Measurements from ENCODE around the gene IFI27L2. TPM values are rescaled to one million over a fixed set of nuclear protein-coding genes. Genes with fewer than 3 reads are reported as not detected.

The IFI27L2 gene
- polyA plus RNA-seq, 2 donors = 51.4 to 112 TPM

DNA sequence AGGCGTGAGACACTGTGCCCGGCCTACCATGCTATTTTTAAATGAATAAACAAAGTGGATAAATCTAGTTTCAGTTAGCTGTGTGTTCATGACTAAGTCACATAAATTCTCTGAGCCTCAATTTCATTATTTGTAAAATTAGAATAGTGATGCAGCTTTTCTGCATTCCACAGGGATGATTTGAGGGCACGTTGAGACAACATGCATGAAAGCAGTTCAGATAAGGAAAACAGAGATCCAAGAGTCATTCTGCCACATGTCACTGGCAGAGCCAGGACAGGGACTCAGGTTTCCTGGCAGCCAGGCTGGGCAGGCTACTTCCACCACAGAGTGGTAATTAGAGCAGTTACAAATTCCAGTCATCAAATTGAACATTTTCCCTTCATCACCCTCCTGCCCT, 41.8 kb upstream of the IFI27L2 start:
- Histone ChIP-seq H3K9me3 (ENCODE audit: control insufficient read depth in 2 of 2, insufficient read depth in 1 of 2, low read depth in 1 of 2, low read length in 1 of 2) (no peaks in the 10 kb centered on the region), H3K36me3 (ENCODE audit: control insufficient read depth in 2 of 2, insufficient read depth in 2 of 2, low read length in 1 of 2) (no peaks in the 10 kb centered on the region), H3K4me3 (ENCODE audit: low read depth in 1 of 2, low read length in 2 of 2) (no peak overlapping the region), H3K27me3 (ENCODE audit: control insufficient read depth in 1 of 2, insufficient read depth in 2 of 2, low read length in 2 of 2) (peaks cover 0 to 5% of the 10 kb centered on the region in 2 donors), H3K27ac (ENCODE audit: low read depth in 2 of 2, low read length in 1 of 2) (no peak overlapping the region), H3K4me1 (ENCODE audit: control insufficient read depth in 2 of 2, insufficient read depth in 2 of 2, low read length in 1 of 2) (peaks cover 0 to 9% of the 10 kb centered on the region in 2 donors)
- WGBS, 2 donors = 30 to 31% methylated on average over 3 of the region's 3 CpGs

DNA sequence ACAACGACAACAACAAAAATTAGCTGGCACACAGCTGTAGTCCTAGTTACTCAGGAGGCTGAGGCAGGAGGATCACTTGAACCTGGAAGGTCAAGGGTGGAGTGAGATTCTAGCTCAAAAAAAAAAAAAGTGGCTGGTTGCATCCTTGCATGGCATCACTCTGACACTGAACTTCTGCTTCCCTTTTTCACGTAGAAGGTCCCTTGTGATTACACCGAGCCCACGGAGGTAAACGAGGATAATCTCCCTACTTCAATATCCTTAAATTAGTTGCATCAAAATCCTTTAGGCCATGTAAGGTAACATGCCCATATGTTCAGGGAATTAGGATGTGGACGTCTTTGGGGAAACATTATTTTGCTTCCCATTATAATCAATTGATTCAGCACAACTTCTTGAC, 40.7 kb upstream of the IFI27L2 start:
- Histone ChIP-seq H3K27ac (ENCODE audit: low read depth in 2 of 2, low read length in 1 of 2) (no peak overlapping the region), H3K27me3 (ENCODE audit: control insufficient read depth in 1 of 2, insufficient read depth in 2 of 2, low read length in 2 of 2) (peaks cover 0 to 5% of the 10 kb centered on the region in 2 donors), H3K4me3 (ENCODE audit: low read depth in 1 of 2, low read length in 2 of 2) (no peak overlapping the region), H3K36me3 (ENCODE audit: control insufficient read depth in 2 of 2, insufficient read depth in 2 of 2, low read length in 1 of 2) (no peaks in the 10 kb centered on the region), H3K9me3 (ENCODE audit: control insufficient read depth in 2 of 2, insufficient read depth in 1 of 2, low read depth in 1 of 2, low read length in 1 of 2) (no peaks in the 10 kb centered on the region), H3K4me1 (ENCODE audit: control insufficient read depth in 2 of 2, insufficient read depth in 2 of 2, low read length in 1 of 2) (peaks cover 0 to 8% of the 10 kb centered on the region in 2 donors)
- 78 to 84% methylated on average over 6 of the region's 6 CpGs for WGBS, 2 donors

DNA sequence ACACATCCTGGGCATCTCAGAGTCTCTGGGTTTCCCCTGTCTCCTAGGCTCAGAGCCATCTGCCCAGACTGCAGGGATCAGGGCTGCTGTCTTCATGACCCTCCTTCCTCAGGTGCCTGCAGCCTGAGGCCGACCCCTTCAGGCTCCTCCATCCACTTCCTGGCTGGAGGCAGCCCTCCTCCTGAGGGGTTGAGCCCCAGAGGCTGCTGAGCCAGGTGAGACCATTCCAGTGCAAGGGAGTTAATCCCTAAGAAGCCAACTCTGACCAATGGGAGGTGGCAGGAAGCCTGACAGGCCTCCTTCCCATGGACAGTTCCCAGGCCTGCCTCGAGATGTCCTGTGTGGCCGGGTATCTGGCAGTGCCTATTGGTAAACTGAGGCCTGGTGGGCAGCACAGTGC, 36.3 kb upstream of the IFI27L2 start:
- no peaks in the 10 kb centered on the region for H3K9me3 ChIP-seq (ENCODE audit: control insufficient read depth in 2 of 2, insufficient read depth in 1 of 2, low read depth in 1 of 2, low read length in 1 of 2)
- no peak overlapping the region for H3K4me3 ChIP-seq (ENCODE audit: low read depth in 1 of 2, low read length in 2 of 2)
- H3K27ac ChIP-seq (ENCODE audit: low read depth in 2 of 2, low read length in 1 of 2) = no peak overlapping the region
- H3K27me3 ChIP-seq (ENCODE audit: control insufficient read depth in 1 of 2, insufficient read depth in 2 of 2, low read length in 2 of 2) = no peaks in the 10 kb centered on the region
- 87 to 88% methylated on average over 3 of the region's 3 CpGs for WGBS, 2 donors
- no peaks in the 10 kb centered on the region for H3K36me3 ChIP-seq (ENCODE audit: control insufficient read depth in 2 of 2, insufficient read depth in 2 of 2, low read length in 1 of 2)
- peaks cover 0 to 3% of the 10 kb centered on the region in 2 donors for H3K4me1 ChIP-seq (ENCODE audit: control insufficient read depth in 2 of 2, insufficient read depth in 2 of 2, low read length in 1 of 2)

DNA sequence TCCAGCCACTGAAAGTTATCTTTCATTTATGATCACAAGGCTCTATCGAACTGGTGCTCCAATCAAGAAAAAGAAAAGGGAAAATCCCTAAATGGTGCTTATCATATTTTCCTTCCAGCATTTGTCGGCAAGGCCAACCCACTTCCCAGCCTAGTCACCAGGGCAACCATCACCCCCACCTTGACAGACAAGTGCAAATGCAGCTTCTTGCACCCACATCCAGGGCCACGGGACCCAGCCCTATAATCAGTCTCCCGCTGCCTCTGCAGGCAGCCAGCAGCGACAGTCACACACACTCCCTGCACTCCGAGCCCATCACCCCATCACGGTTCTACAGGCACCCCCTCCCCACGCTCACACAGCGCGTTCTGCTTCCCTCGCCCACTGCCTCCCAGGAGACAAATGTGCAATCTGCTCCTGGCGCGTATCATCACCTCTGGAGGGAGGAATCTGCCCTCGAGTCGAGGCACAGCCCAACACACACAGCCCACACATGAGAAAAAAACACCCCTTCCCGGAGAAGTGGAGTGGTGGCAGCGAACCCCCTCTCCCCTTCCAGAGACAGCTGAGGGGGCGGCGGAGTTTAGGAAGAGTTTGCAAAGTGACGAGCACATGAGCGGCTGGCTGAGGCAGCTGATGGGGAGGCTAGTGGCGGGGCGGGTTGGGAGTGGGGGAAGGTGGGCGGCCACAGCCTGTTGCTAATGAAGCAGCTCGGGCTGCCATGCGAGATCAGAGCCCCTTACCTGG, 35.5 kb upstream of the IFI27L2 start:
- Histone ChIP-seq H3K27me3 (ENCODE audit: control insufficient read depth in 1 of 2, insufficient read depth in 2 of 2, low read length in 2 of 2) (no peaks in the 10 kb centered on the region), H3K36me3 (ENCODE audit: control insufficient read depth in 2 of 2, insufficient read depth in 2 of 2, low read length in 1 of 2) (no peaks in the 10 kb centered on the region), H3K9me3 (ENCODE audit: control insufficient read depth in 2 of 2, insufficient read depth in 1 of 2, low read depth in 1 of 2, low read length in 1 of 2) (no peaks in the 10 kb centered on the region), H3K4me1 (ENCODE audit: control insufficient read depth in 2 of 2, insufficient read depth in 2 of 2, low read length in 1 of 2) (peaks cover 0 to 3% of the 10 kb centered on the region in 2 donors), H3K4me3 (ENCODE audit: low read depth in 1 of 2, low read length in 2 of 2) (no peak overlapping the region), H3K27ac (ENCODE audit: low read depth in 2 of 2, low read length in 1 of 2) (no peak overlapping the region)
- 33 to 40% methylated on average over 25 to 26 of the region's 26 CpGs for WGBS, 2 donors

DNA sequence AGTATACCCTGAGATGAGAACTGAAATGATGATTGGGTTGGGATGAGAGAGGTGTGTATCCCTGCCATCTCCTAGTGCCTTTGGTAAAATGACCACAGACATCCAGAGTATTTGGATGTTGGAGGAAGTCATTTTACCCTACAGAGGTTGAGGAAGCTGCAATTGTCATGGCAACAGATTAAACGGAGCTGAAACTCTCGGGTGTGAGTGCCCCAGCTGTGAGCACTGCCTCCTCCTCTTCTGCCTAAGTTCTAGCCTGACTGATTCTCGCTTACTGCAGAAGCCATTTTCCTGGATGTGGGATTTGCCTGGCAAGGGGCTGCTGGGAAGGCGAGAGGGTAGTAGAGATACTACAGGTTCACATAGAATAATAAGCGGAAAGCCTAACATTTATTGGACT, 34.4 kb upstream of the IFI27L2 start:
- H3K36me3 ChIP-seq (ENCODE audit: control insufficient read depth in 2 of 2, insufficient read depth in 2 of 2, low read length in 1 of 2) = no peaks in the 10 kb centered on the region
- WGBS, 2 donors = 72 to 78% methylated on average over 5 of the region's 5 CpGs

DNA sequence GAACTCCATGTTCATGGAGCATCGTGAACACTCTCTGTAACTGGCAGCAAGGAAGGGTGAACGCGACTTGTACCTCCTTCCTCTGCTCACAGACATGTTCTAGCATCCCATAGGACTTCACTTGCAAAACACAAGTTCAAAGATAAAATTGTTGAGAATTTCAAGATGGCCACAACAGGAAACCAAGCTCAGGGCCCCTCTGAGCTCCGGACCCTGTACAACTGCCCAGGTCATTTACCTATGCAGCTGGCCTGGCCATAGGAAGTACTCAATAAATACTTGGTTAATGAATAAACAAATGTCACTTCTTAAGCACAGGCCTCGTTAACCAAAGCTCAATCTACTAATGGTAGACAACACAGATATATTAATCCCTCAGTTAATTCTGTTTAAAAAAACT, 33.1 kb upstream of the IFI27L2 start:
- Histone ChIP-seq H3K27me3 (ENCODE audit: control insufficient read depth in 1 of 2, insufficient read depth in 2 of 2, low read length in 2 of 2) (no peaks in the 10 kb centered on the region), H3K9me3 (ENCODE audit: control insufficient read depth in 2 of 2, insufficient read depth in 1 of 2, low read depth in 1 of 2, low read length in 1 of 2) (no peaks in the 10 kb centered on the region), H3K36me3 (ENCODE audit: control insufficient read depth in 2 of 2, insufficient read depth in 2 of 2, low read length in 1 of 2) (no peaks in the 10 kb centered on the region), H3K27ac (ENCODE audit: low read depth in 2 of 2, low read length in 1 of 2) (no peak overlapping the region), H3K4me1 (ENCODE audit: control insufficient read depth in 2 of 2, insufficient read depth in 2 of 2, low read length in 1 of 2) (peaks cover 0 to 3% of the 10 kb centered on the region in 2 donors), H3K4me3 (ENCODE audit: low read depth in 1 of 2, low read length in 2 of 2) (no peak overlapping the region)
- 85 to 92% methylated on average over 5 of the region's 5 CpGs for WGBS, 2 donors

More for the DNA sequence above, 34.4 kb upstream of the IFI27L2 start:
- H3K4me3 ChIP-seq (ENCODE audit: low read depth in 1 of 2, low read length in 2 of 2) = no peak overlapping the region
- H3K27me3 ChIP-seq (ENCODE audit: control insufficient read depth in 1 of 2, insufficient read depth in 2 of 2, low read length in 2 of 2) = no peaks in the 10 kb centered on the region
- H3K27ac ChIP-seq (ENCODE audit: low read depth in 2 of 2, low read length in 1 of 2) = no peak overlapping the region
- H3K4me1 ChIP-seq (ENCODE audit: control insufficient read depth in 2 of 2, insufficient read depth in 2 of 2, low read length in 1 of 2) = peaks cover 0 to 3% of the 10 kb centered on the region in 2 donors
- no peaks in the 10 kb centered on the region for H3K9me3 ChIP-seq (ENCODE audit: control insufficient read depth in 2 of 2, insufficient read depth in 1 of 2, low read depth in 1 of 2, low read length in 1 of 2)

DNA sequence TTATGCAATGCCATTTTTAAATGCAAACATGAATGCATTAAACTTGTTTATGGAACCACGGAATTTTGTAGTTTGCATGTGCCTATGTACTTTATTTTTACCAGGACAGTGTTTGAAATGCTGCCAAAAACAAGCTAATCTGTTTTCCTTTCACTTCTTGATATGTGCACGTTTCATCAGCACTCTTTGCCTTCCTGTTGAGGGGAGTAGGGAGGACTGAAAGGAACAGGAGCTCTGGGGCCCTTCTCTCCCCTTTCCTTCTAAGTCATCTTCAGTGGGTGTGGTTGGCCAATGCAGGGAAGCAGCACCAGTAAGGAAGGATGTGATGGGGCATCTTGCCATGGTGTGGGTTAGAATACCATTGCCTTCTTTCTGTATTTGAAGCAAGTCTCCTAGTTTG, 32.6 kb upstream of the IFI27L2 start:
- no peak overlapping the region for H3K27ac ChIP-seq (ENCODE audit: low read depth in 2 of 2, low read length in 1 of 2)
- no peak overlapping the region for H3K4me3 ChIP-seq (ENCODE audit: low read depth in 1 of 2, low read length in 2 of 2)
- WGBS, 2 donors = 3 to 7% methylated on average over 2 of the region's 2 CpGs
- H3K27me3 ChIP-seq (ENCODE audit: control insufficient read depth in 1 of 2, insufficient read depth in 2 of 2, low read length in 2 of 2) = no peaks in the 10 kb centered on the region
- H3K36me3 ChIP-seq (ENCODE audit: control insufficient read depth in 2 of 2, insufficient read depth in 2 of 2, low read length in 1 of 2) = no peaks in the 10 kb centered on the region
- no peaks in the 10 kb centered on the region for H3K9me3 ChIP-seq (ENCODE audit: control insufficient read depth in 2 of 2, insufficient read depth in 1 of 2, low read depth in 1 of 2, low read length in 1 of 2)
- peaks cover 0 to 3% of the 10 kb centered on the region in 2 donors for H3K4me1 ChIP-seq (ENCODE audit: control insufficient read depth in 2 of 2, insufficient read depth in 2 of 2, low read length in 1 of 2)

DNA sequence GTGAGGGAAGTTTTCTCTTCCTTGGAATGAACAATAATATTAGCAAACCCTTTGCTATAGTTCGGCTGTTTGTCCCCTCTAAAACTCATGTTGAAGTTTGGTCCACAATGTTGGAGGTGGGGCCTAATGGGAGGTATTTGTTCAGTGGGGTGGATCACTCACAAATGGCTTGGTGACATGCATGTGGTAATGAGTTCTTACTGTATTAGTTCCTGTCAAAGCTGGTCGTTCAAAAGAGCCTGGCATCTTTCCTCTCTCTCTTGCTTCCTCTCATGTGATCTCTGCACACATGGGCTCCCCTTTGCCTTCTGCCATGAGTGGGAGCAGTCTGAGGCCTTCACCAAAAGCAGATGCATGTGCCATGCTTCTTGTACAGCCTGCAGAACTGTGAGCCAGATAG, 31.7 kb upstream of the IFI27L2 start:
- Histone ChIP-seq H3K4me1 (ENCODE audit: control insufficient read depth in 2 of 2, insufficient read depth in 2 of 2, low read length in 1 of 2) (peaks cover 0 to 3% of the 10 kb centered on the region in 2 donors), H3K4me3 (ENCODE audit: low read depth in 1 of 2, low read length in 2 of 2) (no peak overlapping the region), H3K27me3 (ENCODE audit: control insufficient read depth in 1 of 2, insufficient read depth in 2 of 2, low read length in 2 of 2) (no peaks in the 10 kb centered on the region), H3K36me3 (ENCODE audit: control insufficient read depth in 2 of 2, insufficient read depth in 2 of 2, low read length in 1 of 2) (no peaks in the 10 kb centered on the region), H3K9me3 (ENCODE audit: control insufficient read depth in 2 of 2, insufficient read depth in 1 of 2, low read depth in 1 of 2, low read length in 1 of 2) (no peaks in the 10 kb centered on the region), H3K27ac (ENCODE audit: low read depth in 2 of 2, low read length in 1 of 2) (no peak overlapping the region)
- 53 to 59% methylated on average over 2 of the region's 2 CpGs for WGBS, 2 donors

DNA sequence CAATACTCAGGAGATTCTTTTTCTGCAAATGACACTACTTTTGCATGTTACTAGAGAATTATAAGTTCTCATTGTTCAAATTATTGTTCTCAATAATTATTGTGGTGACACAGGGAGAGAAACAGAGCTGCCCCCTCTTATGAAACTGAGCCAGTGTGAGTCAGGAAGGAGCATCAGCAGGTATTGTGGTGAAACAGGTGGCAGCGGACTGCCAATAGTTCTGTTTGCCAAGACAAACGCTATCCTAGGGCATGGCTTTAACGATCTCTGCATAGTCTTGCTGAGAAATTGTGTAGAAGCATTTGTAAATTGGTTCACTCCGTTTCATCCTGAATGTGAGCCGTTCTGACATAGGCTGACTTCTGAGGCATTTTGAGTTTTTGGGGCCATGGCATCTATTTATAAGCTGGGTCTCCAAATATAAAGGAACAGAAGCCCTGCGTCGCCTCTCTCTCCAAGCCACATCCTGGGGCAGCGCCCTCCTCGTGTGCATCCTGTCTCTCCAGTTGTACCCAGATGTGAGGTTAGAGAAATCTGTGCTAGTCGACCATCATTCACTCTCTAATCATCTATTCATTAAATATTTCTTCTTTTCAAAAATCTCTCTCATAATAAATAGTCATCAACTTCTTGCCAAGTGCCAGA, 29.0 kb upstream of the IFI27L2 start:
- Histone ChIP-seq H3K27me3 (ENCODE audit: control insufficient read depth in 1 of 2, insufficient read depth in 2 of 2, low read length in 2 of 2) (no peaks in the 10 kb centered on the region), H3K4me3 (ENCODE audit: low read depth in 1 of 2, low read length in 2 of 2) (no peak overlapping the region), H3K9me3 (ENCODE audit: control insufficient read depth in 2 of 2, insufficient read depth in 1 of 2, low read depth in 1 of 2, low read length in 1 of 2) (no peaks in the 10 kb centered on the region), H3K36me3 (ENCODE audit: control insufficient read depth in 2 of 2, insufficient read depth in 2 of 2, low read length in 1 of 2) (no peaks in the 10 kb centered on the region), H3K27ac (ENCODE audit: low read depth in 2 of 2, low read length in 1 of 2) (no peak overlapping the region), H3K4me1 (ENCODE audit: control insufficient read depth in 2 of 2, insufficient read depth in 2 of 2, low read length in 1 of 2) (no peaks in the 10 kb centered on the region)
- 44 to 46% methylated on average over 10 of the region's 10 CpGs for WGBS, 2 donors

DNA sequence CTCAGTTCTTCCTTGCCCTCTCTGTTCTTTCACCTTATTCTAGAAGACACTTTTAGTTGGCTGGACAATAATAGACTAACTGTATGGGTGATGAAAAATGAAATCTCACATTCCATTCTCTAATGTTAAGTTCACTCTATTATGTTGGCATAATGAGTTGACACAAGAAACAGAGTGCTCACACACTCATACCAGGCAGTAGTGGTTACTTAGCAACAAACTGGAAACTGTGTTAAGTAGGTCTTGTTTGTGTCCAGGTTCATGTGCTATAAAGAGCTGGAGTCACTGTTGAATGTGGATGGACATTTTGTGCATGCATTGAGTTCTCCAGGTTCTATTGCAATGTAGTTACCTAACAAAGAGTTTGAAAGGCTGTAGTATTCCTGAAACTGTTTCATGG, 27.8 kb upstream of the IFI27L2 start:
- no peaks in the 10 kb centered on the region for H3K9me3 ChIP-seq (ENCODE audit: control insufficient read depth in 2 of 2, insufficient read depth in 1 of 2, low read depth in 1 of 2, low read length in 1 of 2)
- no peaks in the 10 kb centered on the region for H3K36me3 ChIP-seq (ENCODE audit: control insufficient read depth in 2 of 2, insufficient read depth in 2 of 2, low read length in 1 of 2)
- H3K4me1 ChIP-seq (ENCODE audit: control insufficient read depth in 2 of 2, insufficient read depth in 2 of 2, low read length in 1 of 2) = no peaks in the 10 kb centered on the region
- H3K27ac ChIP-seq (ENCODE audit: low read depth in 2 of 2, low read length in 1 of 2) = no peak overlapping the region
- H3K27me3 ChIP-seq (ENCODE audit: control insufficient read depth in 1 of 2, insufficient read depth in 2 of 2, low read length in 2 of 2) = no peaks in the 10 kb centered on the region
- no peak overlapping the region for H3K4me3 ChIP-seq (ENCODE audit: low read depth in 1 of 2, low read length in 2 of 2)

Data from esophagus (tissue), 2 donors.